Measurements from ENCODE around the gene OSBPL6.

DNA sequence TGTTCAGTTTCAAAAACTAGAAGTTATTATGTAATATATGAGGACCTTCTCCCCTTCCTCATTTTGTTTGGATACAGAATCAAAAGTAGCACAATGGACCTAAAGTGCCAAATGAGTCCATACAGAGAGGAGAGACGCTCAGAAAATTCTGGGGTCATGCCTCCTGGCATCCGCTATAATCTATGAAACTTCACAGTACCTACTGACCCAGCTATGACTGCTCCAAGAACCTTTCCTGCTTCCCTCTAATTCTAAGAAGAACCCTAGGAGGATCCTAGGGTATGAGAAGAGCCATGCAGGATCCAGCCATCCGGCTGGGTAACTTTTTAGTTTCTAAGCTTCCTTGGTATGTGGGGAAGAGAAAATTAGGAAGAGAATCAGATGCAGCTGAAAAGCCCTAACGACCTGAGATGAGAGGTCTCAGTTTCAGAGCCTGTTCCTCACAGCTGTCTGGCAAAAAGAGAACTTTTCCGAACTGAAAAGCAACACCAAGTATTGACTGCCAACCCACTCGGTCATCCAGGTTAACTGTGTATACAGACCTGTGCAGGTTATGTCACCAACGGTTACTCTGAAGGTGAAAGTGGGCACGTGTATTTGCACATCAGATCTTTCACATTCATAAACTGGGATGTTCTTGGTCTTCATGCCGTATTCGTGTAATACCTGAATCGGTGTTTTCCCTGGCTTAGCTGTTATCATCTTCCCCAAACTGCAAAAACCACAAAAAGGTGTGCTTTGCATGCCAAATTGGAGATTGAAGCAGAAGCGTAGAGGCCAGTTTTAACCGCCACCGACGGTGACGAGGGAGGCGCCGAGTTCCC, 255.6 kb downstream of the OSBPL6 start:
- TF ChIP-seq, protein P1, sequence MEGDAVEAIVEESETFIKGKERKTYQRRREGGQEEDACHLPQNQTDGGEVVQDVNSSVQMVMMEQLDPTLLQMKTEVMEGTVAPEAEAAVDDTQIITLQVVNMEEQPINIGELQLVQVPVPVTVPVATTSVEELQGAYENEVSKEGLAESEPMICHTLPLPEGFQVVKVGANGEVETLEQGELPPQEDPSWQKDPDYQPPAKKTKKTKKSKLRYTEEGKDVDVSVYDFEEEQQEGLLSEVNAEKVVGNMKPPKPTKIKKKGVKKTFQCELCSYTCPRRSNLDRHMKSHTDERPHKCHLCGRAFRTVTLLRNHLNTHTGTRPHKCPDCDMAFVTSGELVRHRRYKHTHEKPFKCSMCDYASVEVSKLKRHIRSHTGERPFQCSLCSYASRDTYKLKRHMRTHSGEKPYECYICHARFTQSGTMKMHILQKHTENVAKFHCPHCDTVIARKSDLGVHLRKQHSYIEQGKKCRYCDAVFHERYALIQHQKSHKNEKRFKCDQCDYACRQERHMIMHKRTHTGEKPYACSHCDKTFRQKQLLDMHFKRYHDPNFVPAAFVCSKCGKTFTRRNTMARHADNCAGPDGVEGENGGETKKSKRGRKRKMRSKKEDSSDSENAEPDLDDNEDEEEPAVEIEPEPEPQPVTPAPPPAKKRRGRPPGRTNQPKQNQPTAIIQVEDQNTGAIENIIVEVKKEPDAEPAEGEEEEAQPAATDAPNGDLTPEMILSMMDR (IDR thresholded peaks at IDR 0.05) = no peak
- TF ChIP-seq POLR2A (IDR thresholded peaks at IDR 0.05; ENCODE audit: low read depth) = no peak
- no peak for TF ChIP-seq POLR2AphosphoS5 (IDR thresholded peaks at IDR 0.05)
- TF ChIP-seq EP300 (IDR thresholded peaks at IDR 0.05) = no peak
